ENCODE measurements around the gene ACOT8.
"Not testable (repeated sequence)": the region's sequence is repeated elsewhere in the genome, so short reads cannot be mapped to it uniquely, and the experiment has no call there.

ACOT8 gene

GRCh38 chr20:45886590-45887345, 29.6 kb upstream of the ACOT8 start:
- FAIRE-seq: no peak

- no peak for FAIRE-seq
These were observed 25.9 kb upstream of the ACOT8 start for GRCh38 chr20:45883100-45883469.

- FAIRE-seq: no peak
These were observed 25.4 kb upstream of the ACOT8 start for GRCh38 chr20:45882469-45883099.

GRCh38 chr20:45880988-45881788, 24.0 kb upstream of the ACOT8 start, which contains the start of gene ZSWIM1:
Gene ZSWIM1, plus strand, starts transcription at chr20:45881227. Its CDS starts 1,366 bp downstream, at chr20:45882593.
- peak; percentile 88 for FAIRE-seq

DNA sequence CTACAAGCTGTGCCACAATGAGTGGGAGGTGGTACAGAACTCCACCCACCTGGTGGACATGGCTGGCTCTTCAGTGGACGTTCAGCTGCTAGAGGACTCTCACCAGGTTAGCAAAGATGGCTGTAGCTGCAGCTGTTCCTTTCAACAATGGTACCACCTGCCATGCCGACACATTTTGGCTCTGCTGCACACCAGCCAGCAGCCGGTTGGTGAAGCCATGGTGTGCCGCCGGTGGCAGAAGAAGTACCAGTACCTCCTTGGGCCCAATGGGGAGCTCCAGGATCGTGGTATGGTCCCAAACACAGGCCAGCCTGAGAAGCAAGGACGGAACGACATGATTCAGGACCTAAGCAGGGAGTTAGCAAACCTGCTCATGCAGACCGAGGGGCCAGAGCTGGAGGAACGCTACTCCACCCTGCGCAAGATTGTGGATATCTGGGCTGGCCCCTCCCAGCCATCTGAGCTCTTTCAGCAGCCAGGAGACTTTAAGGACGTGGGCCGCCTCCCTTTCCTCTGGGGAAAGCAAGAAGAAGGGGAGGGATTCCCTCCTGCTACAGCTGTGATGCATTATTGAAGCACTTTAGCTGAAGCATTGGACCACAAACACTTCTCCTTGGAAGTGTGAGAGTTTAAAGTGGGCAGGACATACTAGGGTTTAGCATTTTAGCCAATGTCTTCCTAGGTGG, 21.0 kb upstream of the ACOT8 start:
- no peak for FAIRE-seq

DNA sequence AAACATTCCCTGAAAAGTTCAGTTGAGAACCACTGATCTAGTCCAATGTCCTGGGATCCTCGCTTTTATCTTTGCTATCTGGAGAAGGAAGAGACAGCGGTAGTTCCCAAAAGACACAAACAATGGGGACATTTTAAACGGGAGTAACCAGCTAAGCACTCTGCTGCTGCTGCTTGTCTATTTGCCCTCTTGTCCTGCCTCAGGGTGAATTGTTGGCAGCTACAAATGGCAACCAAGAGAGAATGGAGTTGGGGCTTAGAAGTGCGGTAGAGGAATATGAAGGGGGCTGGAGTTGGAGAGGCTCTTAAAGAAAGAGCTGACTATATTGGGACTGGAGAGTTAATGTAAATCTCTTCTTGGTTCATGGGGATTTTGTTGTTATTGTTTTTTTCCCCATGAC, 17.4 kb upstream of the ACOT8 start:
- FAIRE-seq: no peak

DNA sequence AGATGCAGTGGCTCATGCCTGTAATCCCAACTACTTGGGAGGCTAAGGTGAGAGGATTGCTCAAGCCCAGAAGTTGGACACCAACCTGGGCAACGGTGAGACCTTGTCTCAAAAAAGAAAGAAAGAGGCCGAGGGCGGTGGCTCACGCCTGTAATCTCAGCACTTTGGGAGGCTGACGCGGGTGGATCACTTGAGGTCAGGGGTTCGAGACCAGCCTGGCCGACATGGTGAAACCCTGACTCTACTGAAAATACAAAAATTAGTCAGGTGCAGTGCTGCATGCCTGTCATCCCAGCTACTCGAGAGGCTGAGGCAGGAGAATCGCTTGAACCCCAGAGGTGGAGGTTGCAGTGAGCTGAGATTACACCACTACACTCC, 16.9 kb upstream of the ACOT8 start:
- not testable (repeated sequence) for FAIRE-seq

GRCh38 chr20:45873409-45874103, 16.4 kb upstream of the ACOT8 start:
- FAIRE-seq: no peak

DNA sequence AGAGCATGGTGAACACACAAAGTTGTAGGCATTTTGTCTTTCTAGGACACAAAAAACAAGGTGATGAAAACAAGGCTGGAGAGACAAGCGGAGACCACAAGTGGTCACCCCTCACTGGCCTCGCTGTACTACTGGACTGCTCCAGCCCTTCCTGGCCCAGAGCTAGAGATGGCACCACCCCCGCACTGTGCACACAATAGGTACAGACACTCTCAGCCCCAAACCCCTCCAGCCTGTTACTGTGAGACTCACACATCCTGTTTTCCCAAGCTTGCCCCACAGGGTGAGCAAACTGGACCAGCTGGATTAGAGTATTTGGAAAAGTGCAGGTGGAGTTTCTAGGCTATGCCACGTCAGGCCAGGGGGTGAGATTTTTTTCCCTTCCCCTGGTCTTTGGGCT, 15.4 kb upstream of the ACOT8 start:
- FAIRE-seq: no peak

DNA sequence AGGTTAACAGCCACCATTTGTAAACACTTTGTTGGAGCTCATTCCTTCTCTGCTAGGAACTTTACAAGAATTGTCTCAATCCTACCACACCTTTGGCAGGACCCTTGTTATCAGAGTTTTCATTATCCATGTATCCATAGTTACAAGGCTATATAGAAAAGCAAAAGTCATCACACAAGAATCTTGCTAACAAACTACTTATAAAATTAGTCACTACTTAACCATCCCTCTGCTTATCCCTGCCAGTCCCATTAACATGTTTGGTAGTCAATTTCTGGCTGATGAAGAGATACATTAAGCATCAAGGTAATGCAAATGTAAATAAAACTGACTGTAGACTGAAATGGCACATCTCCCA, 10.6 kb upstream of the ACOT8 start:
- FAIRE-seq: no peak

DNA sequence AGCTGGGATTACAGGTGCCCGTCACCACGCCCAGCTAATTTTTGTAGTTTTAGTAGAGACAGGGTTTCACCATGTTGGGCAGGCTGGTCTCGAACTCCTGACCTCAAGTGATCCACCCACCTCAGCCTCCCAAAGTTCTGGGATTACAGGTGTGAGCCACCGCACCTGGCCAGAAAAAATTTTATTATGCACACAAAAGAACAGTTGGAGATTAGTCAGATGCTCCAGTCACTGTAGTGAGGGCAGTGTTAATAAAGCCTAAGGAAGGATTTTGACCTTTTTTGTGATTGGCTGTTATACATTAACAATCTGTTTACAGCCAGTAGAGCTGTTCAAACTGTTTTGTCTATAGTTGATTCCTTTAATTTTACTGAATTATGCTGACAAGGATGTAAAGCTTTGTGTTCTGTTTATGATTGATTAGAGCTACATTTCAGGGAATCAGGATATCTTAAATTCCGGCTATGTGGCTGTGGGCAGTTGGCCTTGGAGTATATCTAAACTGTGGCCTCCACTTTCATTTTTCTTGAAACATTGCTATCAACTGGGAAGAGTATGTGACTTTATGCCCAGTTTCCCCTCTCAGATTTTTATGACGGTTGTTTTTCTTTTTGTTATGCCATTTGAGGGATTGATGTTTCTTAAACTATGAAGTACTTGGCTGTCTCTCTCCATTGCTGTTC, 10.1 kb upstream of the ACOT8 start:
- no peak for FAIRE-seq

- FAIRE-seq: no peak
These were observed 9.3 kb upstream of the ACOT8 start for GRCh38 chr20:45866454-45866853.

GRCh38 chr20:45863543-45864470, 6.6 kb upstream of the ACOT8 start:
- FAIRE-seq: no peak

DNA sequence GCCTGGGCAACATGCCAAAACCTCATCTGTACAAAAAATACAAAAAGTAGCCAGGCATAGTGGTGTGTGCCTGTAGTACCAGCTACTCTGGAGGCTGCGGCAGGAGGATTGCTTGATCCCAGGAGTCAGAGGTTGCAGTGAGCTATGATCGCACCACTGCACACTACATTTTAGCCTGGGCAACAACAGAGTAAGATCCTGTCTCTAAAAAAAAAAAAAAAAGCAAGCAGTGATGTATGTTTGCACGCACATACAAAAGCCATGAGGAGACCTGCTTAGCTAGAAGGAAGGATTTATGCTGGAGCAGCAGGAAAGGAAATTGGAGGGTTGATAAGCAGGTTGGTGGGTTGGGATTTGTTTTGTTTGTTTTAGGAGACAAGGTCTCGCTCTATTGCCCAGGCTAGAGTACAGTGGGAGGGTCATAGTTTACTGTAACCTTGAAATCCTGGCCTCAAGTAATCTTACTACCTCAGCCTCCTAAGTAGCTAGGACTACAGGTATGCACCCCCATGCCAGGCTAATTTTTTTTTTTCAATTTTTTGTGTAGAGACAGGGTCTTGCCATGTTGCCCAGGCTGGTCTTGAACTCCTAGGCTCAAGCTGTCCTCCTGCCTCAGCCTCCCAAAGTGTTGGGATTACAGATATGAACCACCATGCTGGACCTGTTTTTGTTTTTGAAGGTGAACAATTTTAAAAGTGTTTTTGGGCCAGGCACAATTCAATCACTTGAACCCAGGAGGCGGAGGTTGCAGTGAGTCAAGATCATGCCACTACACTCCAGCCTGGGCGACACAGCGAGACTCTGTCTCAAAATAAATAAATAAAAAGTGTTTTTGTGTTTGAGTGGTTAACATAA, 4.3 kb upstream of the ACOT8 start:
- FAIRE-seq: no peak

- FAIRE-seq: no peak
These were observed 3.5 kb upstream of the ACOT8 start for GRCh38 chr20:45860560-45861220.

DNA sequence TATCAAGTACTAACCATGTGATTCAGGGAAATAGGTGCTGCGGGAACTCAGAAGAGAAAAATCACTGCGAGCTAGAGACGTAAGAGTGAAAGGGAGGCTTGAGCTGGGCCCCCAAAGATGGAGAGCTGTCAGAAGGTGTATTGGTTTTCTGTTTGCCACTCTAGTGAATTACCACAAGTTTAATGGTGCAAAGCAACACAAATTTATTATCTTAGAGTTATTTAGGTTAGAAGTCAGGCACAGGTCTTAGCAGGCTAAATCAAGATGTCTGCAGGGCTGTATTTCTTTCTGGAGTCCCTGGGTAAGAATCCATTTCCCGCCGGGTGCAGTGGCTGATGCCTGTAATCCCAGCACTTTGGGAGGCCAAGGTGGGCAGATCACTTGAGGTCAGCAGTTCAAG, 2.7 kb upstream of the ACOT8 start:
- FAIRE-seq: no peak

DNA sequence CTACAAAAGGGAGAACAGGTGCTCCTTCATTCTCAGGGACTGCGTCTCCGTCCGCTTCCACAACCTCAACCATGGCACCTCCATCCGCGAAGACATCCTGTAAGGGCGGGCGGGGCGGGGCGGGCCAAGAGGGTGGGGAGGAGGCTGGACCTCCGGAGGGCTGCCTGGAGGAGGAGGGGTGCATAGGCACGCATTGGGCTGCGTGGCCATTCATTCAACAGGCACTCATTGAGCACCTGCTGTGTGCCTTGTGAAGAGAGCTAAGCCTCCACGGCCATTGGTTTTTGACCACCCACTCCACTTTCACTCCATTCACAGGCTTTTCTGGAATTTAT, 657 bp upstream of the ACOT8 start:
- FAIRE-seq: no peak

GRCh38 chr20:45853484-45853883, 3.7 kb downstream of the ACOT8 start:
- no peak for FAIRE-seq

DNA sequence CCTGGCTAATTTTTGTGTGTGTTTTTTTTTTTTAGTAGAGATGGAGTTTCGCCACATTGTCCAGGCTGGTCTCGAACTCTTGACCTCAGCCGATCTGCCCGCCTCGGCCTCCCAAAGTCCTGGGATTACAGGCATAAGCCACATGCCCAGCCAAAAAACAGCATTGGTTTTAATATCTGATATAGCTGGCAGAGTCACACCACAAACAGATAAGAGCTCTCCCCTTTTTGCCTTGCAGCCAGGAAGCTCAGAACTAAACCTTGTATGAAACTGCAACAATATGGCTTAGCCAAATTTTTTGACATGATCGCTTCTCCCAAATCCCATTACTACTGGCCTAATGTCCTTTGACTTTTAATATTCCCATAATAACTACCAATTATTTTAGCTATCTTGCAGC, 4.9 kb downstream of the ACOT8 start:
- FAIRE-seq: no peak

DNA sequence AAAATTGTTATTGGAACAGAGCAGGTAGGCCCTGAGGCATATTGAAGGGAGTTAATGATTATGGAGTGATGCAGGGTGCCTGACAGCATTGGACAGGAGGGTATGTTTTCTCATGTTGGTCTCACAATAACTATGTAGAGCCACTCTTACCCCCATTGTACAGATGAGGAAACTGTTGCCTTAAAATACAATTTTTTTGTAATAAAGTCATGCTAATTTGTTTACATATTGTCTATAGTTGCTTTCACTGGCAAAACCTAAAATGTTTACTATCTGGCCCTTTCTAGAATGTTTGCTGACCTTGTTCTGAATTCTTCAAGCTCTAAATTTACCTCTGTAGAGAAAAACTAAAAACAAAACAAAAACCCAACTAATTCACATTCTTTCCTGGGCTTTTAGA, 5.7 kb downstream of the ACOT8 start:
- FAIRE-seq: no peak

All from TTC549 (cell line).